SK-N-SH treated with all-trans-retinoic acid at 6 μM for 48 hours (cell line): ENCODE measurements around the gene GOLT1A.

Source experiments
- ARNTL ChIP-seq: fragments of 450-650 bp; formaldehyde crosslinking; IDR thresholded peaks from 2 replicates; pipeline ENCODE4 v1.5.0; 2020; ENCODE audit warnings: low read depth, mild to moderate bottlenecking, moderate library complexity, borderline replicate concordance
- GLIS3 ChIP-seq: fragments of 250-450 bp; sonication (Bioruptor Pico); IDR thresholded peaks from 2 replicates; pipeline ENCODE4 v1.5.0; 2020; ENCODE audit warnings: mild to moderate bottlenecking, moderate library complexity
- ISL1 ChIP-seq: fragments of 250-450 bp; sonication (Bioruptor Pico); IDR thresholded peaks from 2 replicates; pipeline ENCODE4 v2.1.2; 2022; ENCODE audit warnings: mild to moderate bottlenecking, moderate library complexity
- OSR1 ChIP-seq: fragments of 250-450 bp; sonication (Bioruptor Pico); IDR thresholded peaks from 2 replicates; pipeline ENCODE4 v1.8.0; 2022; ENCODE audit warnings: moderate library complexity, mild to moderate bottlenecking, inconsistent platforms
- RARB ChIP-seq: fragments of 250-450 bp; sonication (Bioruptor Pico); IDR thresholded peaks from 2 replicates; pipeline ENCODE4 v1.8.0; 2021; ENCODE audit warnings: mild to moderate bottlenecking, moderate library complexity
- ZC3H10 ChIP-seq: fragments of 250-450 bp; sonication (Bioruptor Pico); IDR thresholded peaks from 2 replicates; pipeline ENCODE4 v1.5.1; 2021; ENCODE audit warnings: mild to moderate bottlenecking, moderate library complexity
- ZFP3 ChIP-seq: fragments of 250-450 bp; sonication (Bioruptor Pico); IDR thresholded peaks from 2 replicates; pipeline ENCODE4 v1.5.0; 2020; ENCODE audit warnings: mild to moderate bottlenecking, moderate library complexity
- TF ChIP-seq, protein P1 (sequence below): fragments of 250-450 bp; sonication (Bioruptor Pico); IDR thresholded peaks from 2 replicates; pipeline ENCODE4 v1.8.0; 2020; ENCODE audit warnings: mild to moderate bottlenecking, moderate library complexity, borderline replicate concordance
- TF ChIP-seq, protein P2 (sequence below): fragments of 250-450 bp; sonication (Bioruptor Pico); IDR thresholded peaks from 2 replicates; pipeline ENCODE4 v1.8.0; 2021; ENCODE audit warnings: low read depth, mild to moderate bottlenecking, moderate library complexity, borderline replicate concordance
- TF ChIP-seq, protein P3 (sequence below): fragments of 250-450 bp; sonication (Bioruptor Pico); IDR thresholded peaks from 2 replicates; pipeline ENCODE4 v1.5.1; 2020; ENCODE audit warnings: low read depth, mild to moderate bottlenecking, moderate library complexity
- TF ChIP-seq, protein P4 (sequence below): fragments of 250-450 bp; sonication (Bioruptor Pico); IDR thresholded peaks from 2 replicates; pipeline ENCODE4 v1.5.1; 2021; ENCODE audit warnings: mild to moderate bottlenecking, moderate library complexity

DNA sequence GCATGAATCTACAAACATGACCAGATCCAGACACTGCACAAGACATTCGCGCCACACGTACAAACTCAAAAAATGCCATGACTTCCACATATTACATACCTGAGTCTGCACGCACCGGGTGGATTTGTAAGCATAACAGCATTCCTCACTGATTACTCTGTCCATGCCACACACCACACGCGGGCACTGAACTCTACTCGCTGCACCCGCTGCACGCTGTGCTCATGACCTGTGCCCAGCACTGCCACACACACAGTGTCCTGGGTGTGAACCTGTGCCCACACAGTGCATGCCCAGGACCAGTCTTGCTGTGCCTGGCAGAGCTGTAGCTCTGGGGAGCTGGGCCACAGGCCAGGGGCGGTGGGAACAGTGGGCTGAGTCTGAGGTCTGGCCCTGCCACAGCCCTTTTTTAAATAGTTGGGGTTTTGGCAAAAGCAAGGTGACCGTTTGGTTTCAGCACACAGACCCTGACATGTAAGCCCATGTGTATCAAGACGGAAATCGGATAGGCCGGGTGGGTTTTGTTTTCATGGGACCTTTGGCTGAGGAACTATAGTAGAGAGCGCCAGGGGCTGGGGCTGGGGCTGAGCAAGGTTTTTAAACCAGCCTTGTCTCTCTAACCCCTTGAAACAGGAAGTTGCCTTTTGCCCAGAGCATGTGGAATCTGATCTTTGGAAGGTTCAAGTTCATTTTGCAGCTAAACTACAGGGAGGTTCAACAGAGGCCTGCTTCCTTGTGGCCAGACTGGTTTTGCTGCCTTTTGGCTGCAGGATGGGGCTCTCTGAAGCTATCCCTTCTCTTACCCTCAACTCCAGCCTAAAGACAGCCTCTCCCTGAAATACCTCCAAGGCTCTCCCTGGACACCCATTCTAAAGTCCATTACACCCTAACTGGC lies 12.3 kb upstream of the GOLT1A start:
- TF ChIP-seq, protein P1, sequence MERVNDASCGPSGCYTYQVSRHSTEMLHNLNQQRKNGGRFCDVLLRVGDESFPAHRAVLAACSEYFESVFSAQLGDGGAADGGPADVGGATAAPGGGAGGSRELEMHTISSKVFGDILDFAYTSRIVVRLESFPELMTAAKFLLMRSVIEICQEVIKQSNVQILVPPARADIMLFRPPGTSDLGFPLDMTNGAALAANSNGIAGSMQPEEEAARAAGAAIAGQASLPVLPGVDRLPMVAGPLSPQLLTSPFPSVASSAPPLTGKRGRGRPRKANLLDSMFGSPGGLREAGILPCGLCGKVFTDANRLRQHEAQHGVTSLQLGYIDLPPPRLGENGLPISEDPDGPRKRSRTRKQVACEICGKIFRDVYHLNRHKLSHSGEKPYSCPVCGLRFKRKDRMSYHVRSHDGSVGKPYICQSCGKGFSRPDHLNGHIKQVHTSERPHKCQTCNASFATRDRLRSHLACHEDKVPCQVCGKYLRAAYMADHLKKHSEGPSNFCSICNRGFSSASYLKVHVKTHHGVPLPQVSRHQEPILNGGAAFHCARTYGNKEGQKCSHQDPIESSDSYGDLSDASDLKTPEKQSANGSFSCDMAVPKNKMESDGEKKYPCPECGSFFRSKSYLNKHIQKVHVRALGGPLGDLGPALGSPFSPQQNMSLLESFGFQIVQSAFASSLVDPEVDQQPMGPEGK: no peak
- TF ChIP-seq OSR1 (CRISPR knock-in tag): no peak
- TF ChIP-seq ZFP3: no peak
- TF ChIP-seq, protein P2, sequence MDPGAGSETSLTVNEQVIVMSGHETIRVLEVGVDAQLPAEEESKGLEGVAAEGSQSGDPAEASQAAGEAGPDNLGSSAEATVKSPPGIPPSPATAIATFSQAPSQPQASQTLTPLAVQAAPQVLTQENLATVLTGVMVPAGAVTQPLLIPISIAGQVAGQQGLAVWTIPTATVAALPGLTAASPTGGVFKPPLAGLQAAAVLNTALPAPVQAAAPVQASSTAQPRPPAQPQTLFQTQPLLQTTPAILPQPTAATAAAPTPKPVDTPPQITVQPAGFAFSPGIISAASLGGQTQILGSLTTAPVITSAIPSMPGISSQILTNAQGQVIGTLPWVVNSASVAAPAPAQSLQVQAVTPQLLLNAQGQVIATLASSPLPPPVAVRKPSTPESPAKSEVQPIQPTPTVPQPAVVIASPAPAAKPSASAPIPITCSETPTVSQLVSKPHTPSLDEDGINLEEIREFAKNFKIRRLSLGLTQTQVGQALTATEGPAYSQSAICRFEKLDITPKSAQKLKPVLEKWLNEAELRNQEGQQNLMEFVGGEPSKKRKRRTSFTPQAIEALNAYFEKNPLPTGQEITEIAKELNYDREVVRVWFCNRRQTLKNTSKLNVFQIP (CRISPR knock-in tag): no peak
- no peak for TF ChIP-seq ISL1 (CRISPR knock-in tag)
- no peak for TF ChIP-seq GLIS3 (CRISPR knock-in tag)
- no peak for TF ChIP-seq ARNTL (CRISPR knock-in tag)
- TF ChIP-seq, protein P3, sequence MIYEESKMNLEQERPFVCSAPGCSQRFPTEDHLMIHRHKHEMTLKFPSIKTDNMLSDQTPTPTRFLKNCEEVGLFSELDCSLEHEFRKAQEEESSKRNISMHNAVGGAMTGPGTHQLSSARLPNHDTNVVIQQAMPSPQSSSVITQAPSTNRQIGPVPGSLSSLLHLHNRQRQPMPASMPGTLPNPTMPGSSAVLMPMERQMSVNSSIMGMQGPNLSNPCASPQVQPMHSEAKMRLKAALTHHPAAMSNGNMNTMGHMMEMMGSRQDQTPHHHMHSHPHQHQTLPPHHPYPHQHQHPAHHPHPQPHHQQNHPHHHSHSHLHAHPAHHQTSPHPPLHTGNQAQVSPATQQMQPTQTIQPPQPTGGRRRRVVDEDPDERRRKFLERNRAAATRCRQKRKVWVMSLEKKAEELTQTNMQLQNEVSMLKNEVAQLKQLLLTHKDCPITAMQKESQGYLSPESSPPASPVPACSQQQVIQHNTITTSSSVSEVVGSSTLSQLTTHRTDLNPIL: no peak
- TF ChIP-seq, protein P4, sequence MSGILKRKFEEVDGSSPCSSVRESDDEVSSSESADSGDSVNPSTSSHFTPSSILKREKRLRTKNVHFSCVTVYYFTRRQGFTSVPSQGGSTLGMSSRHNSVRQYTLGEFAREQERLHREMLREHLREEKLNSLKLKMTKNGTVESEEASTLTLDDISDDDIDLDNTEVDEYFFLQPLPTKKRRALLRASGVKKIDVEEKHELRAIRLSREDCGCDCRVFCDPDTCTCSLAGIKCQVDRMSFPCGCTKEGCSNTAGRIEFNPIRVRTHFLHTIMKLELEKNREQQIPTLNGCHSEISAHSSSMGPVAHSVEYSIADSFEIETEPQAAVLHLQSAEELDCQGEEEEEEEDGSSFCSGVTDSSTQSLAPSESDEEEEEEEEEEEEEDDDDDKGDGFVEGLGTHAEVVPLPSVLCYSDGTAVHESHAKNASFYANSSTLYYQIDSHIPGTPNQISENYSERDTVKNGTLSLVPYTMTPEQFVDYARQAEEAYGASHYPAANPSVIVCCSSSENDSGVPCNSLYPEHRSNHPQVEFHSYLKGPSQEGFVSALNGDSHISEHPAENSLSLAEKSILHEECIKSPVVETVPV: no peak
- TF ChIP-seq ZC3H10 (CRISPR knock-in tag): no peak
- TF ChIP-seq RARB (CRISPR knock-in tag): no peak
